ENCODE data around the gene ETDC.

ETDC gene

GRCh38 chrX:135346975-135347374 is 37.7 kb downstream of the ETDC start:
- no peak for DNase-seq (ENCODE audit: low spot score)

GRCh38 chrX:135347381-135348016 is 38.2 kb downstream of the ETDC start:
- no peak for DNase-seq (ENCODE audit: low spot score)

DNA sequence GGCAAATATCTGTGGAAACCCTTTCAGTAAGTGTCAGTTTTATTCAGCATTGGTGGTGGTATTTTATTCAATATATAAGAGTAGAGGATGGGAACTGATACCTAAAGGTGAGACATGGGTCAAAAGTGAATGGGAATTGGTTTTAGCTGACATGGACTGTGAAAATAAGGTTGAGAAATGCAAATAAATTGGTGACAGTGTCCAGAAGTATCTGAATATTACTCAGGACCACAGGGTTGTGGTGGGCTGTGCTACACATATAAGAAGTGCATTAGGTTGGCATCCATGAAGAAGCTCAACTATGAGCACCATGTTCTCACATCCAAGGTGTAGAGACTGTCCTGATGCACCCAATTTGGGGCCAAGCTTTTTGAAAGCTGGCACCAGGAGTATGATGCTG is 45.0 kb downstream of the ETDC start:
- no peak for DNase-seq (ENCODE audit: low spot score)
